ENCODE results near the gene STK32B. TPM values are rescaled to one million over a fixed set of nuclear protein-coding genes. Genes with fewer than 3 reads are reported as not detected.

Gene STK32B
- total and polyA plus RNA-seq, 2 of the 8 experiments (the other 6 are each of a cell fraction or from before 2014, with no cell fraction given): 2.3 to 2.5 TPM

GRCh38 chr4:5526080-5526846 lies 475.0 kb downstream of the STK32B start (continued):
- no peak for TF ChIP-seq E2F6 (IDR thresholded peaks at IDR 0.05)
- TF ChIP-seq MAFK (IDR thresholded peaks at IDR 0.05; ENCODE audit: low read depth, low read length): no peak
- TF ChIP-seq SIN3A (conservative IDR thresholded peaks at IDR 0.05 in 1 of 2, IDR thresholded peaks at IDR 0.05 in 1 of 2; ENCODE audit: low read depth in 1 of 2, low read length in 2 of 2): no peak
- TF ChIP-seq TBP (IDR thresholded peaks at IDR 0.05; ENCODE audit: low read depth, low read length): no peak
- no peak for TF ChIP-seq SP1 (IDR thresholded peaks at IDR 0.05; ENCODE audit: low read depth, low read length)
- no peak for TF ChIP-seq FOSL1 (IDR thresholded peaks at IDR 0.05; ENCODE audit: insufficient read depth, low read depth, low read length)
- TF ChIP-seq EP300 (IDR thresholded peaks at IDR 0.05; ENCODE audit: borderline replicate concordance in 1 of 2, low read depth in 2 of 2, low read length in 2 of 2): no peak

All from H1 (cell line).